ENCODE measurements around the gene KCNAB2.

GRCh38 chr1:6069573-6069972, 23.9 kb downstream of the KCNAB2 start:
- TF ChIP-seq, protein P1, sequence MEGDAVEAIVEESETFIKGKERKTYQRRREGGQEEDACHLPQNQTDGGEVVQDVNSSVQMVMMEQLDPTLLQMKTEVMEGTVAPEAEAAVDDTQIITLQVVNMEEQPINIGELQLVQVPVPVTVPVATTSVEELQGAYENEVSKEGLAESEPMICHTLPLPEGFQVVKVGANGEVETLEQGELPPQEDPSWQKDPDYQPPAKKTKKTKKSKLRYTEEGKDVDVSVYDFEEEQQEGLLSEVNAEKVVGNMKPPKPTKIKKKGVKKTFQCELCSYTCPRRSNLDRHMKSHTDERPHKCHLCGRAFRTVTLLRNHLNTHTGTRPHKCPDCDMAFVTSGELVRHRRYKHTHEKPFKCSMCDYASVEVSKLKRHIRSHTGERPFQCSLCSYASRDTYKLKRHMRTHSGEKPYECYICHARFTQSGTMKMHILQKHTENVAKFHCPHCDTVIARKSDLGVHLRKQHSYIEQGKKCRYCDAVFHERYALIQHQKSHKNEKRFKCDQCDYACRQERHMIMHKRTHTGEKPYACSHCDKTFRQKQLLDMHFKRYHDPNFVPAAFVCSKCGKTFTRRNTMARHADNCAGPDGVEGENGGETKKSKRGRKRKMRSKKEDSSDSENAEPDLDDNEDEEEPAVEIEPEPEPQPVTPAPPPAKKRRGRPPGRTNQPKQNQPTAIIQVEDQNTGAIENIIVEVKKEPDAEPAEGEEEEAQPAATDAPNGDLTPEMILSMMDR (IDR thresholded peaks at IDR 0.05), result no peak
- no peak for TF ChIP-seq POLR2A (IDR thresholded peaks at IDR 0.05)

Measured in lower leg skin (tissue), 3 donors.